Smooth muscle cell (in vitro differentiated cells): ENCODE results near the gene SCAF8. TPM values are rescaled to one million over a fixed set of nuclear protein-coding genes. Genes with fewer than 3 reads are reported as not detected.

Experiments used
- DNase-seq: peaks from one replicate; lab custom pipeline; 2025; ENCODE audit not compliant: unreplicated experiment; lab: John Stamatoyannopoulos, UW
- H2AFZ ChIP-seq: fragments of 200-600 bp; sonication (generic); 2 replicates; pipeline ENCODE4 v1.6.0; 2016; ENCODE audit warnings: antibody characterized with exemption, low read depth, mild to moderate bottlenecking
- H3F3A ChIP-seq: fragments of 200-600 bp; sonication (generic); 2 replicates; pipeline ENCODE4 v1.6.0; 2017; ENCODE audit warnings: antibody characterized with exemption, low read depth
- H3K27ac ChIP-seq: fragments of 200-600 bp; sonication (generic); 2 replicates; pipeline ENCODE4 v1.5.1; 2016; ENCODE audit warnings: low read depth, mild to moderate bottlenecking
- H3K27me3 ChIP-seq: fragments of 200-600 bp; sonication (generic); 2 replicates; pipeline ENCODE4 v1.6.1; 2016; ENCODE audit warnings: low read depth, mild to moderate bottlenecking
- H3K36me3 ChIP-seq: fragments of 200-600 bp; sonication (generic); 2 replicates; pipeline ENCODE4 v1.5.1; 2016; ENCODE audit warnings: low read depth
- H3K4me1 ChIP-seq: fragments of 200-600 bp; sonication (generic); 2 replicates; pipeline ENCODE4 v1.5.1; 2016; ENCODE audit warnings: low read depth
- H3K4me2 ChIP-seq: fragments of 200-600 bp; sonication (generic); 2 replicates; pipeline ENCODE4 v1.6.0; 2016; ENCODE audit warnings: mild to moderate bottlenecking
- H3K4me3 ChIP-seq: fragments of 200-600 bp; sonication (generic); 2 replicates; pipeline ENCODE4 v1.5.1; 2016; ENCODE audit warnings: mild to moderate bottlenecking
- H3K79me2 ChIP-seq: fragments of 200-600 bp; sonication (generic); 2 replicates; pipeline ENCODE4 v1.6.0; 2016; ENCODE audit warnings: low read depth, mild to moderate bottlenecking
- H3K9ac ChIP-seq: fragments of 200-600 bp; sonication (generic); 2 replicates; pipeline ENCODE4 v1.6.0; 2016; ENCODE audit warnings: low read depth
- H3K9me3 ChIP-seq: fragments of 200-600 bp; sonication (generic); replicated peaks from 2 replicates; pipeline ENCODE4 v1.5.1; 2016; ENCODE audit warnings: low read depth
- H4K20me1 ChIP-seq: fragments of 200-600 bp; sonication (generic); 2 replicates; pipeline ENCODE4 v1.6.0; 2016; ENCODE audit warnings: low read depth
- WGBS: methylation state at CpG from one replicate; pipeline ENCODE4 v1.1.7; 2016; ENCODE audit warnings: low lambda C conversion rate; 5-methylcytosine and 5-hydroxymethylcytosine counted together
- polyA plus RNA-seq: library from polyadenylated mRNA; unstranded; fragments of >200 nt; fragmentation: Nextera tagmentation; extraction: Ambion mirVana; gene quantifications from 2 replicates; pipeline ENCODE4 v1.2.1, GENCODE V29; 2016
- total RNA-seq: library from RNA; depleted of rRNA; stranded (reverse); fragments of >200 nt; gene quantifications from 2 replicates; pipeline ENCODE4 v1.2.3, GENCODE V29; 2014
- TF ChIP-seq, protein P1 (sequence below): fragments of 200-600 bp; sonication (generic); IDR thresholded peaks from 2 replicates; pipeline ENCODE4 v1.5.1; 2017; ENCODE audit warnings: borderline replicate concordance, mild to moderate bottlenecking, antibody characterized with exemption; ENCODE audit not compliant: insufficient read depth, poor library complexity, severe bottlenecking

SCAF8 gene
- total and polyA plus RNA-seq, 2 experiments from 2014 or later, result 12.3 to 37.6 TPM

- peaks cover 100% of the 10 kb centered on the region for H4K20me1 ChIP-seq
- no peak overlapping the region for H3K4me2 ChIP-seq
- no peaks in the 10 kb centered on the region for H3K9me3 ChIP-seq
- no peaks in the 10 kb centered on the region for H3K36me3 ChIP-seq
- no peak overlapping the region for H3K9ac ChIP-seq
- H2AFZ ChIP-seq, result no peak overlapping the region
- WGBS, result 96% methylated on average over 2 of the region's 2 CpGs
- DNase-seq, result no peak
- H3K79me2 ChIP-seq, result peaks cover 100% of the 10 kb centered on the region
- H3F3A ChIP-seq, result peaks cover 3% of the 10 kb centered on the region
- no peaks in the 10 kb centered on the region for H3K4me1 ChIP-seq
- no peak overlapping the region for H3K4me3 ChIP-seq
- H3K27ac ChIP-seq, result no peak overlapping the region
- no peaks in the 10 kb centered on the region for H3K27me3 ChIP-seq
- TF ChIP-seq, protein P1, sequence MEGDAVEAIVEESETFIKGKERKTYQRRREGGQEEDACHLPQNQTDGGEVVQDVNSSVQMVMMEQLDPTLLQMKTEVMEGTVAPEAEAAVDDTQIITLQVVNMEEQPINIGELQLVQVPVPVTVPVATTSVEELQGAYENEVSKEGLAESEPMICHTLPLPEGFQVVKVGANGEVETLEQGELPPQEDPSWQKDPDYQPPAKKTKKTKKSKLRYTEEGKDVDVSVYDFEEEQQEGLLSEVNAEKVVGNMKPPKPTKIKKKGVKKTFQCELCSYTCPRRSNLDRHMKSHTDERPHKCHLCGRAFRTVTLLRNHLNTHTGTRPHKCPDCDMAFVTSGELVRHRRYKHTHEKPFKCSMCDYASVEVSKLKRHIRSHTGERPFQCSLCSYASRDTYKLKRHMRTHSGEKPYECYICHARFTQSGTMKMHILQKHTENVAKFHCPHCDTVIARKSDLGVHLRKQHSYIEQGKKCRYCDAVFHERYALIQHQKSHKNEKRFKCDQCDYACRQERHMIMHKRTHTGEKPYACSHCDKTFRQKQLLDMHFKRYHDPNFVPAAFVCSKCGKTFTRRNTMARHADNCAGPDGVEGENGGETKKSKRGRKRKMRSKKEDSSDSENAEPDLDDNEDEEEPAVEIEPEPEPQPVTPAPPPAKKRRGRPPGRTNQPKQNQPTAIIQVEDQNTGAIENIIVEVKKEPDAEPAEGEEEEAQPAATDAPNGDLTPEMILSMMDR, result no peak
Observed at GRCh38 chr6:154745243-154745642, 12.0 kb downstream of the SCAF8 start.

- Histone ChIP-seq H3K4me2 (no peak overlapping the region), H3K9me3 (no peaks in the 10 kb centered on the region), H3K27ac (no peak overlapping the region), H4K20me1 (peaks cover 100% of the 10 kb centered on the region), H3K27me3 (no peaks in the 10 kb centered on the region), H3K36me3 (no peaks in the 10 kb centered on the region), H3K79me2 (peaks cover 100% of the 10 kb centered on the region), H2AFZ (no peak overlapping the region), H3K4me1 (no peaks in the 10 kb centered on the region), H3F3A (peaks cover 3% of the 10 kb centered on the region), H3K9ac (no peak overlapping the region), H3K4me3 (no peak overlapping the region)
- TF ChIP-seq, protein P1, result no peak
- no peak for DNase-seq
- 99% methylated on average over 3 of the region's 3 CpGs for WGBS
Observed at GRCh38 chr6:154749341-154749740, 16.1 kb downstream of the SCAF8 start.

- Histone ChIP-seq H4K20me1 (peaks cover 100% of the 10 kb centered on the region), H3K36me3 (no peaks in the 10 kb centered on the region), H3K9me3 (no peaks in the 10 kb centered on the region), H3F3A (peaks cover 3% of the 10 kb centered on the region), H3K27me3 (no peaks in the 10 kb centered on the region), H3K27ac (no peak overlapping the region), H3K79me2 (peaks cover 100% of the 10 kb centered on the region), H3K4me3 (no peak overlapping the region), H3K4me2 (no peak overlapping the region), H2AFZ (no peak overlapping the region), H3K4me1 (no peaks in the 10 kb centered on the region), H3K9ac (no peak overlapping the region)
- no peak for DNase-seq
- TF ChIP-seq, protein P1, result no peak
- 93% methylated on average over 13 of the region's 13 CpGs for WGBS
Observed at GRCh38 chr6:154751011-154751800, 18.0 kb downstream of the SCAF8 start.

DNA sequence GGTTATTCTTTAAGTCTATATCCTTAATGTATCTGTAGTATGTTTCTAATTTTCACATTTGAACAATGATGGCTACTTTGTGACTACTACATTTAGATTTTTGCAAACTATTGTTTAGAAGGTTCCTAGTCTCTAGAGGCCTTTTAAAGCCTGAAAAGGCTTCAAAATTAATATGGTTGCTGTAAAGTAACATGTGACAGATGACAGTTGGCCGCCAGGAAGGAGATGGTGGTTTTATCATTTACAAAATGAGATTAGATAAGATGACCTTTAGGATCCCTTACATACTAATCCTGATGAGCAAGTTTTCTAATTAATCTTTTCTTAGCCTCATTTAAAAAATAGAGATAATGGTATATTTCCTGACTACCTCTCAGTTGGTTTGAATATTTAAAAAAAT is 18.8 kb downstream of the SCAF8 start:
- TF ChIP-seq, protein P1, result no peak
- no peak overlapping the region for H2AFZ ChIP-seq
- H3K79me2 ChIP-seq, result peaks cover 100% of the 10 kb centered on the region
- no peaks in the 10 kb centered on the region for H3K27me3 ChIP-seq
- peaks cover 100% of the 10 kb centered on the region for H4K20me1 ChIP-seq
- H3K4me3 ChIP-seq, result no peak overlapping the region
- WGBS, result 59% methylated on average over 1 of the region's 1 CpG
- no peak for DNase-seq
- no peak overlapping the region for H3K27ac ChIP-seq
- no peaks in the 10 kb centered on the region for H3K36me3 ChIP-seq
- no peaks in the 10 kb centered on the region for H3F3A ChIP-seq
- H3K9ac ChIP-seq, result no peak overlapping the region
- no peak overlapping the region for H3K4me2 ChIP-seq
- no peaks in the 10 kb centered on the region for H3K9me3 ChIP-seq
- H3K4me1 ChIP-seq, result no peaks in the 10 kb centered on the region
